ENCODE data around the gene WNK2. TPM values are rescaled to one million over a fixed set of nuclear protein-coding genes. Genes with fewer than 3 reads are reported as not detected.

Gene WNK2
- total RNA-seq, 4 donors from 2014 or later = 3.8 to 17.7 (median 9.0) TPM

DNA sequence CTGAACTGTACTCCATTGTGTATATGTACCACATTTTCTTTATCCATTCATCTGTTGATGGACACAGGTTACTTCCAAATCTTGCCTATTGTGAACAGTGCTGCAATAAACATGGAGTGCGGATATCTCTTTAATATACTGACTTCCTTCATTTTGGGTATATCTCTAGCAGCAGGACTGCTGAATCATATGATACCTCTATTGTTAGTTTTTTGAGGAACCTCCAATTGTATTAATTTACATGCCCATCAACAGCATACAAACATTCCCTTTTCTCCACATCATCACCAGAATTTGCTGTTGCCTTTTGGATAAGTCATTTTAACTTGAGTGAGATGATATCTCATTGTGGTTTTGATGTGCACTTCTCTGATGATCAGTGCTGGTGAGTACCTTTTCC lies 185.7 kb downstream of the WNK2 start:
- Histone ChIP-seq H3K36me3 (no peaks in the 10 kb centered on the region), H3K27me3 (no peaks in the 10 kb centered on the region), H3K4me1 (no peaks in the 10 kb centered on the region), H3K9me3 (no peaks in the 10 kb centered on the region), H3K4me3 (no peak overlapping the region), H3K27ac (no peak overlapping the region)
- WGBS, 2 donors = 88 to 95% methylated on average over 1 of the region's 1 CpG
- DNase-seq (ENCODE audit: low spot score in 2 of 2) = no peak
- TF ChIP-seq POLR2A (IDR thresholded peaks at IDR 0.05) (no peak), EP300 (IDR thresholded peaks at IDR 0.05) (no peak)
- TF ChIP-seq, protein P1, sequence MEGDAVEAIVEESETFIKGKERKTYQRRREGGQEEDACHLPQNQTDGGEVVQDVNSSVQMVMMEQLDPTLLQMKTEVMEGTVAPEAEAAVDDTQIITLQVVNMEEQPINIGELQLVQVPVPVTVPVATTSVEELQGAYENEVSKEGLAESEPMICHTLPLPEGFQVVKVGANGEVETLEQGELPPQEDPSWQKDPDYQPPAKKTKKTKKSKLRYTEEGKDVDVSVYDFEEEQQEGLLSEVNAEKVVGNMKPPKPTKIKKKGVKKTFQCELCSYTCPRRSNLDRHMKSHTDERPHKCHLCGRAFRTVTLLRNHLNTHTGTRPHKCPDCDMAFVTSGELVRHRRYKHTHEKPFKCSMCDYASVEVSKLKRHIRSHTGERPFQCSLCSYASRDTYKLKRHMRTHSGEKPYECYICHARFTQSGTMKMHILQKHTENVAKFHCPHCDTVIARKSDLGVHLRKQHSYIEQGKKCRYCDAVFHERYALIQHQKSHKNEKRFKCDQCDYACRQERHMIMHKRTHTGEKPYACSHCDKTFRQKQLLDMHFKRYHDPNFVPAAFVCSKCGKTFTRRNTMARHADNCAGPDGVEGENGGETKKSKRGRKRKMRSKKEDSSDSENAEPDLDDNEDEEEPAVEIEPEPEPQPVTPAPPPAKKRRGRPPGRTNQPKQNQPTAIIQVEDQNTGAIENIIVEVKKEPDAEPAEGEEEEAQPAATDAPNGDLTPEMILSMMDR (IDR thresholded peaks at IDR 0.05) = no peak

Other genes with a start within 250 kb of the WNK2 start
- 10 to 100 TPM in 1 of 4 donors, 1 to 10 TPM in 3; 6.7 to 13.8 (median 7.3) TPM for gene FGD3, start 236.6 kb upstream of the WNK2 start, total RNA-seq
- 1 to 10 TPM in 3 of 4 donors, not detected in 1; 3.0 to 4.2 (median 3.7) TPM for gene SUSD3, start 125.4 kb upstream of the WNK2 start, total RNA-seq
- gene CARD19, start 87.9 kb upstream of the WNK2 start, total RNA-seq = 10 to 100 TPM; 53.4 to 93.6 (median 60.7) TPM
- gene NINJ1, start 49.9 kb upstream of the WNK2 start, total RNA-seq = 10 to 100 TPM; 48.2 to 98.8 (median 72.9) TPM